H1 (cell line): Measurements from ENCODE around the gene AIRE. TPM values are rescaled to one million over a fixed set of nuclear protein-coding genes. Genes with fewer than 3 reads are reported as not detected.

Experiments used
- CHD7 ChIP-seq: fragments of 300-600 bp; sonication (generic); IDR thresholded peaks from 2 replicates; pipeline ENCODE4 v1.7.1; 2012; ENCODE audit warnings: low read length, moderate library complexity, mild to moderate bottlenecking, inconsistent platforms; ENCODE audit not compliant: insufficient replicate concordance
- polyA plus RNA-seq, 7 experiments: library from polyadenylated mRNA; depleted of rRNA in 3 of 7; stranded (reverse) in 5 of 7; unstranded in 2 of 7; fragments of >200 nt in 5 of 7; fragments of 200-250 nt in 2 of 7; gene quantifications; 1 replicate in 5 of 7; 2 replicates in 1 of 7; 4 replicates in 1 of 7; pipeline versions ENCODE4 v1.2.1 to v1.2.3, GENCODE V29; 2011 to 2013; ENCODE audit warnings: missing spikeins in 2 of 7, mixed read lengths in 2 of 7
- total RNA-seq: library from RNA; stranded (reverse); fragmentation: NEBNext Ultra II Directional; extraction: Animal tissue kit (Norgen Biotek cat#: 25700); gene quantifications from 2 replicates; pipeline ENCODE4 v1.2.1, GENCODE V29; 2021

The AIRE gene
- total and polyA plus RNA-seq, 2 of the 8 experiments (the other 6 are each of a cell fraction or from before 2014, with no cell fraction given) = 0.09 TPM; not detected in 1

DNA sequence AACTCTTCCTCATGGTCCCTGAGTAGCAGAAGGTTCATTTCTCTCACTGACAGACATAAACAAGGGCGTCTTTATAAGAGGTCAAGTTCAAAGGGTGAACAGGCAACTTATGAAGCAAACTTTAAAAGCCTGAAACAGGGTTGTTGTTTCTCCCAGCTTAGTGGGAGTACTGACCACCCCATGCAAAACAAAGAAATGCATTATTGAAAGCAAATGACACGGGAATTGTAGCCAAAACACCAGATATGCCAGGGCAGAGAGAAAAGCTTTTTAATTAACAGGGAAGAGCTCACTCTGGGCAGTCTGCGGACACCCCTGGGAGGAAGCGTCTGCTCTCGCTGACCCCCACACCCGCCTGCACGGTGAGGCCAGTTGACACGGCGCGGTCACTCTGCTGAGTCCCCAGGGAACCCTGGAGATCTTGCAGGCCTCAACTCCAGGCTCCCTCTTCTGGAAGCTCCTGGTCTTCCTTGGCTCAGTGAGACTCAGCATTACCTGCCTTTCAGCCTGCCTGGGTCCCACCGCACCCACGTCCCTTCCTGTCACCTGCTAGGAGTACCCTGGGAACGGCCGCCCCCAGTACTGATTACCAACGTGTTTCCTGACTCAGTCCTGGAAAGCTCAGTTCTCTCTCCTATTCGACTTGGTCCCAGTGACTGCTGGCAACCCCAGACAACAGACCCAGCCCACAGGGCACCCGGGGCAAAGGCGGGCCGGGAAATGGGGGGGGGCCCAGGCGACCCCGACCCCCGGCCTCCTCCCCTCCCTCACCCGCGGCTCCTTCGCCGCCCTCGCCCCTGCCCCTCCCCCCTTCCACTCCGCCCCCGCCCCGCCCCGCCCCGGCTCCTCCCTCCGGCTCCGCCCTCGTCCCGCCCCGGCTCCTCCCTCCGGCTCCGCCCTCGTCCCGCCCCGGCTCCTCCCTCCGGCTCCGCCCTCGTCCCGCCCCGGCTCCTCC lies 52.5 kb downstream of the AIRE start (continued):
- TF ChIP-seq CHD7 = no peak
